Measurements from ENCODE around the gene XYLT1.

The XYLT1 gene, protein sequence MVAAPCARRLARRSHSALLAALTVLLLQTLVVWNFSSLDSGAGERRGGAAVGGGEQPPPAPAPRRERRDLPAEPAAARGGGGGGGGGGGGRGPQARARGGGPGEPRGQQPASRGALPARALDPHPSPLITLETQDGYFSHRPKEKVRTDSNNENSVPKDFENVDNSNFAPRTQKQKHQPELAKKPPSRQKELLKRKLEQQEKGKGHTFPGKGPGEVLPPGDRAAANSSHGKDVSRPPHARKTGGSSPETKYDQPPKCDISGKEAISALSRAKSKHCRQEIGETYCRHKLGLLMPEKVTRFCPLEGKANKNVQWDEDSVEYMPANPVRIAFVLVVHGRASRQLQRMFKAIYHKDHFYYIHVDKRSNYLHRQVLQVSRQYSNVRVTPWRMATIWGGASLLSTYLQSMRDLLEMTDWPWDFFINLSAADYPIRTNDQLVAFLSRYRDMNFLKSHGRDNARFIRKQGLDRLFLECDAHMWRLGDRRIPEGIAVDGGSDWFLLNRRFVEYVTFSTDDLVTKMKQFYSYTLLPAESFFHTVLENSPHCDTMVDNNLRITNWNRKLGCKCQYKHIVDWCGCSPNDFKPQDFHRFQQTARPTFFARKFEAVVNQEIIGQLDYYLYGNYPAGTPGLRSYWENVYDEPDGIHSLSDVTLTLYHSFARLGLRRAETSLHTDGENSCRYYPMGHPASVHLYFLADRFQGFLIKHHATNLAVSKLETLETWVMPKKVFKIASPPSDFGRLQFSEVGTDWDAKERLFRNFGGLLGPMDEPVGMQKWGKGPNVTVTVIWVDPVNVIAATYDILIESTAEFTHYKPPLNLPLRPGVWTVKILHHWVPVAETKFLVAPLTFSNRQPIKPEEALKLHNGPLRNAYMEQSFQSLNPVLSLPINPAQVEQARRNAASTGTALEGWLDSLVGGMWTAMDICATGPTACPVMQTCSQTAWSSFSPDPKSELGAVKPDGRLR

DNA sequence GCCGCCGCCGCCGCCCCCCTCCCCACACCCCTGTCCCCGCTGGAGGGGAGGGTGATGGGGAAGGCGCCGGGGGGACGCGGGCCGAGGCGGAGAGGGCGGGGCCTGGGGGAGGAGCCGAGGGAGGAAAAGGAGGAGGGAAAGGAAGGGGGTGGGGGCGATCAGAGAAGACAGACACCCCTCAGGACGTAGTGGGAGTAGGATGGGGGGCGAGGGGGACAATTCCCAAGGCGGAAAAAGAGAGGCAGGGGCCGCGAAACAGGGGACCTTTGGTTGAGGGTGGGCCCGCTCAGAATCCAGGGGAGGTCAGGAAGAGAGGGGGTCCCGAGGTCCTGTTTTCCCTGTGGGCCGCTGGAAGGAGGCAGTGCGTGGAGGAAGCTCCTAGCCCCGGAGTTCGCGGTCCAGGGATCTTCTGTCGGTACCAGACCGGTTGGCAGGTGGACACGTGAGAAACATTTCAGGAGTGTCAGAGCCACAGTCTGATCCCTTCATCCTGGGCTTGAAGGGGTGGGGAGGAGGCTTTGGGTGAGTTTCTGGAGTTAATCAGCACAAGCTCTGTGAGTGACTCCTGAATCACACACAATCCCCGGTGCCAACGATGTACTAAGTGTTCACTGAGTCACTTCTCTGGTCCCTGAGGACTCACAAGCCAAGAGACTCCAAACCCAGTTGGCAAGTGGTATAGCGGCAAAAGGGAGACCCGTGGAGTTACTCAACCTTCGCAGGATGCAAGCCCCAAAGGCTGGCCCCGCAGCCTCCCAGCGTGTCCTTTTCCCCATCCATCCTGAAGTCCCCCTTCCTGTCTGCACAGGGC, at the start of gene XYLT1:
Gene XYLT1 (minus strand): TSS at position 53 of the 811 bp plus-strand sequence. CDS start 164 bp downstream, outside the sequence.
- TF ChIP-seq, protein P1, sequence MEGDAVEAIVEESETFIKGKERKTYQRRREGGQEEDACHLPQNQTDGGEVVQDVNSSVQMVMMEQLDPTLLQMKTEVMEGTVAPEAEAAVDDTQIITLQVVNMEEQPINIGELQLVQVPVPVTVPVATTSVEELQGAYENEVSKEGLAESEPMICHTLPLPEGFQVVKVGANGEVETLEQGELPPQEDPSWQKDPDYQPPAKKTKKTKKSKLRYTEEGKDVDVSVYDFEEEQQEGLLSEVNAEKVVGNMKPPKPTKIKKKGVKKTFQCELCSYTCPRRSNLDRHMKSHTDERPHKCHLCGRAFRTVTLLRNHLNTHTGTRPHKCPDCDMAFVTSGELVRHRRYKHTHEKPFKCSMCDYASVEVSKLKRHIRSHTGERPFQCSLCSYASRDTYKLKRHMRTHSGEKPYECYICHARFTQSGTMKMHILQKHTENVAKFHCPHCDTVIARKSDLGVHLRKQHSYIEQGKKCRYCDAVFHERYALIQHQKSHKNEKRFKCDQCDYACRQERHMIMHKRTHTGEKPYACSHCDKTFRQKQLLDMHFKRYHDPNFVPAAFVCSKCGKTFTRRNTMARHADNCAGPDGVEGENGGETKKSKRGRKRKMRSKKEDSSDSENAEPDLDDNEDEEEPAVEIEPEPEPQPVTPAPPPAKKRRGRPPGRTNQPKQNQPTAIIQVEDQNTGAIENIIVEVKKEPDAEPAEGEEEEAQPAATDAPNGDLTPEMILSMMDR (IDR thresholded peaks at IDR 0.05), result no peak
- Histone ChIP-seq H3K4me3 (peak within 1 kb of the TSS; percentile 86), H3K27ac (peak within 1 kb of the TSS; percentile 87 to 94)
- peak; percentile 91 for DNase-seq (ENCODE audit: low spot score)

DNA sequence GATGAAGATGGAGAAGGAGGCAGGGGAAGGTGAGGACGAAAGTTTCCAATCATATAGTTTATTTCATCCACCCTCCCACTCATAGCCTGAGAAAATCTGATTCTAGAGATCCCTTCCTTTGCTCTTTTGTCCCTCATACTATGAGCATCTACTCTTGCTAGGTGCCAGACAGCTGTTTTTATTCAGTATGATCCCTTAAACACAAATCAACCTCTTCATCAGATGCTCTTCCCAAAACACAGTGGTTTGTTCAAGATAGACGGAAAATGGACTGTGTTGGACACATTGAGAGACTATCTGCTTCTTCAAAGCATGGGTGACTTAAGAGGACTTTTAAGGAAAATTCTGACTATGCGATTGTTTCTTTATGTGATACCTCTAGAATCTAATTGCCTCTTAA, 49.4 kb upstream of the XYLT1 start:
- Histone ChIP-seq H3K27ac (no peak overlapping the region), H3K4me3 (no peak overlapping the region)
- TF ChIP-seq, protein P1 (IDR thresholded peaks at IDR 0.05), result no peak
- no peak for DNase-seq (ENCODE audit: low spot score)

DNA sequence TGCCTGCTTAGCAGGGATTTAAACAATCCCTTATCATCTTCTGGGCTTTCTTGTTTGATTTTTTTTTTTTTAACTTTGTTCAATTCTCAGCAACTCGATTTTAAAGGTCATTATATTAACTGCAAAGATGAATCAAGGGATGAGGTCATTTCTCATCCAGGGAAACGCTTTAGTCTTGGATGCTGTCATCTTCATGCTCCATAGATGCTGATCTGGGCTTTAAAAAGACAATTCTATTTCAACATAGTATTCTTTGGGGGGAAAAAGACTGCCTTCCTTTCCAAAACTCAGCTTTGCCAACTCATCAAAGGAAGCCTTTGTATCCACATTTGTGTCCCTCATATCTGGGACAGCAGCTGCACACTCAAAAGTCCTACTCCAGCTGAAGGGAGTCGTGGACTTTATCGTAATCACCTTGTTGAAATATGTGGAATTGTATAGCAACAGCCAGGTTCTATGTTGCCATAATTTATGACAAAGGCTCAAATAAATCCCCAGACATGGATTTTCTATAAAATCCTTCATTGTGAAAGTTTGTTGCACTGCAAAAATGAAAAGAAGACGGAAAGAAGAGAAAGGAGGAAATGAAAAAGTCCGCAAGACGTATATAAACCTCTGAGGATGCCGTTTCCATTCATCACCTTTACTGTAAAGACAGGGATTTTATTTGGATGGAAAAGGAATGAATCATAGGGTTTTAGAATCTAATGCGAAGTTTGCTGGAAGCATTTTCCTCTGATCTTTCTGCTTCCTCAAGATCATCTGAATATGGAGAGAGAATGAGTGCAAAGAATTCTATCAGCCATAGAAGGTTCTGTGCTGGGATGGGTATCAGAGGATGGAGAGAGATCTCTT, 48.6 kb upstream of the XYLT1 start:
- DNase-seq (ENCODE audit: low spot score), result no peak
- TF ChIP-seq, protein P1 (IDR thresholded peaks at IDR 0.05), result no peak
- Histone ChIP-seq H3K4me3 (no peak overlapping the region), H3K27ac (no peak overlapping the region)

DNA sequence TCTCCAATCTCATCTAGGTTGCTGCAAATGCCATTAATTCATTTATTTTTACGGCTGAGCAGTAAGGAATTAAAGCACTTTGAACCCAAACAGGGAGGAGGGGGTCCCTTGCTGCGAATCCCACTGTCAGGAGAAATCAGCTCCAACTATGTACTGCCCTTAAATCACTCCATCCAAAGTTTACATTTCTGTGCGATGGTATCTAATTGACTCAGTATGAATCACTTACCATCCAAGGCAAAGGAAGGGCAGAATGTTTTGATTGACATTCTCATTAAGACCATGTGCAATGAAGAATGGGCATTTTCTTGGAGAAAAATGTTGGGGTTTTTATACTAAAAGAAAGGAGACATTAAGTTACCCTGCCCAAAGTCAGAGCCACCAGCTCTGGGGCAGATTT, 47.7 kb upstream of the XYLT1 start:
- H3K27ac ChIP-seq, result no peak overlapping the region
- TF ChIP-seq, protein P1 (IDR thresholded peaks at IDR 0.05), result no peak
- H3K4me3 ChIP-seq, result no peak overlapping the region
- no peak for DNase-seq (ENCODE audit: low spot score)

DNA sequence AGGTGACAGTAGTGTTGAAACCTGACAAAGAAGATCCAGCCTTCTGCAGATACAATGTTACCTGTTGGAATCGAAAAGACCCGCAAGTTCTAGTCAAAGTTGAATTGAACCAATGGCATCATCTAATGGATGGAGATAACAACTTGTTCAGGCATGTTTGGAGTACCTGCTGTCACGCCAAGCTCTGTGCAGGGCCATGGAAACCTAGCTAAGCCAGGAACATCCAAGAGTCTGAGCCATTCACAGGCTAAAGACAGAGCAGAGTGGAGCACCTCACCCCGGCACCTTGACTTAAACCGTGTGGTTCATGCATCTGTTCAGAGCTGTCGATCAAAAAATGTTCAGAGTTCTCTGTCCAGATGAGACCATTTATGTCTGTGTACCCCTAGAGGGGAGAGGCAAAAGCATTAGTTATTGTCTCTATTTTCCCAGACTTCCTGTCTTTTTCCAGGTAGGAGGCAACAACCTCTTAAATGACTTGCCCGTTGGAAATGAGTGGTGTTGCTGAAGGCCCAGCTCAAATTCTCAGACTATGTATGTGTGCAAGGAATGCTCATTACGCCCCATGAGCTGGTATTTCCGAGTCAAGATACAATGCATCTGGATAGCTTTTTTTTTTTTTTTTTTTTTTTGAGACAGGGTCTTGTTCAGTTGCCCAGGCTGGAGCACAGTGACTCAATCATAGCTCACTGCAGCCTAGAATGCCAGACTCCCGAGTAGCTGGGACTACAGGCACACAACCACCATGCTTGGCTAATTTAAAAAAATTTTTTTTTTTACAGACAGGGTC, 44.9 kb upstream of the XYLT1 start:
- H3K27ac ChIP-seq, result no peak overlapping the region
- TF ChIP-seq, protein P1 (IDR thresholded peaks at IDR 0.05), result no peak
- H3K4me3 ChIP-seq, result no peak overlapping the region
- DNase-seq (ENCODE audit: low spot score), result no peak
